A549 (cell line): ENCODE measurements around the gene HSCB. TPM values are rescaled to one million over a fixed set of nuclear protein-coding genes. Genes with fewer than 3 reads are reported as not detected.

Experiments
- ATAC-seq, 2 experiments: fragments of 200-7000 bp in 1 of 2; fragments of >200 bp in 1 of 2; cut with Nextera tagmentation in 1 of 2; cut with Tn5 transposase in 1 of 2; 3 replicates each; pipeline versions ENCODE4 v1.8.0 to v1.9.1; 2018 to 2020; ENCODE audit warnings: mild to moderate bottlenecking in 1 of 2, moderate library complexity in 1 of 2
- CTCF ChIA-PET: fragments of 300-600 bp; sonication (Branson Sonifier 250); formaldehyde crosslinking; extraction: SDS; loops from one replicate; lab custom pipeline; 2021; ENCODE audit warnings: antibody characterized with exemption, inconsistent platforms; lab: Yijun Ruan, JAX
- POLR2A ChIA-PET: fragments of 350-600 bp; formaldehyde crosslinking; extraction: SDS; loops from one replicate; lab custom pipeline; 2021; ENCODE audit warnings: antibody characterized with exemption, inconsistent platforms; lab: Yijun Ruan, JAX
- DNase-seq, 2 experiments: peaks; one replicate each; pipeline versions ENCODE4 v3.0.0 to v3.0.0-alpha.2; 2011 to 2016; ENCODE audit warnings: low read depth in 1 of 2, low spot score in 1 of 2
- FAIRE-seq: peaks from 2 replicates; lab custom pipeline; 2011; peaks lifted over from hg19 to GRCh38; lab: Jason Lieb, UNC
- H3K27ac ChIP-seq, 2 experiments: fragments of >200 bp; sonication (Bioruptor Twin); formaldehyde crosslinking; 3 replicates each; pipeline ENCODE4 v1.5.1; 2016 to 2017
- H3K4me1 ChIP-seq: fragments of >200 bp; sonication (Bioruptor Twin); formaldehyde crosslinking; 3 replicates; pipeline ENCODE4 v1.6.1; 2016
- H3K4me2 ChIP-seq: fragments of >200 bp; sonication (Bioruptor Twin); formaldehyde crosslinking; 3 replicates; pipeline ENCODE4 v1.6.1; 2016
- H3K4me3 ChIP-seq: fragments of >200 bp; sonication (Bioruptor Twin); formaldehyde crosslinking; 3 replicates; pipeline ENCODE4 v1.5.1; 2016
- H3K9me3 ChIP-seq: fragments of >200 bp; sonication (Bioruptor Twin); formaldehyde crosslinking; 3 replicates; pipeline ENCODE4 v1.6.1; 2016
- BHLHE40 ChIP-seq: IDR thresholded peaks from 2 replicates; pipeline ENCODE4 v1.6.1; 2012; ENCODE audit warnings: low read depth, low read length, inconsistent platforms
- CBX8 ChIP-seq: fragments of 200-600 bp; sonication (generic); IDR thresholded peaks from 2 replicates; pipeline ENCODE4 v1.6.1; 2016
- CEBPB ChIP-seq, 2 experiments: fragments of >200 bp in 1 of 2; sonication (Bioruptor Twin) in 1 of 2; formaldehyde crosslinking in 1 of 2; IDR thresholded peaks; 2 replicates each; pipeline ENCODE4 v1.6.1; 2012 to 2016
- EHMT2 ChIP-seq: fragments of 200-600 bp; sonication (generic); IDR thresholded peaks from 2 replicates; pipeline ENCODE4 v1.6.1; 2016; ENCODE audit warnings: antibody characterized with exemption, low read depth, mild to moderate bottlenecking, moderate library complexity
- ESRRA ChIP-seq: fragments of 150-350 bp; IDR thresholded peaks from 2 replicates; pipeline ENCODE4 v1.6.1; 2014; ENCODE audit warnings: mild to moderate bottlenecking, low read length, borderline replicate concordance
- FOSB ChIP-seq: fragments of 250-450 bp; sonication (Bioruptor Pico); IDR thresholded peaks from 2 replicates; pipeline ENCODE4 v1.5.0; 2020; ENCODE audit warnings: mild to moderate bottlenecking, moderate library complexity
- FOXS1 ChIP-seq: fragments of 250-450 bp; sonication (Bioruptor Pico); IDR thresholded peaks from 2 replicates; pipeline ENCODE4 v1.5.0; 2020; ENCODE audit warnings: mild to moderate bottlenecking, moderate library complexity
- GATA3 ChIP-seq: IDR thresholded peaks from 2 replicates; pipeline ENCODE4 v1.6.1; 2012; ENCODE audit warnings: borderline replicate concordance
- HEYL ChIP-seq: fragments of 250-450 bp; sonication (Bioruptor Pico); IDR thresholded peaks from 2 replicates; pipeline ENCODE4 v1.8.0; 2021; ENCODE audit warnings: mild to moderate bottlenecking, moderate library complexity
- HOXA7 ChIP-seq: fragments of 250-450 bp; sonication (Bioruptor Pico); IDR thresholded peaks from 2 replicates; pipeline ENCODE4 v1.5.0; 2020; ENCODE audit warnings: mild to moderate bottlenecking, moderate library complexity
- HOXB13 ChIP-seq: fragments of 250-450 bp; sonication (Bioruptor Pico); IDR thresholded peaks from 2 replicates; pipeline ENCODE4 v1.5.0; 2020; ENCODE audit warnings: low read depth, mild to moderate bottlenecking, moderate library complexity
- KDM5A ChIP-seq: fragments of 200-600 bp; sonication (generic); IDR thresholded peaks from 2 replicates; pipeline ENCODE4 v1.6.1; 2016; ENCODE audit warnings: antibody characterized with exemption, mild to moderate bottlenecking
- MAZ ChIP-seq: fragments of 150-350 bp; IDR thresholded peaks from 2 replicates; pipeline ENCODE4 v1.6.1; 2014; ENCODE audit warnings: antibody characterized with exemption, low read depth, low read length, borderline replicate concordance
- NFE2L2 ChIP-seq: fragments of 150-350 bp; conservative IDR thresholded peaks from 2 replicates; pipeline ENCODE4 v1.6.1; 2014; ENCODE audit warnings: low read length
- NR3C1 ChIP-seq: fragments of >200 bp; sonication (Bioruptor Twin); formaldehyde crosslinking; IDR thresholded peaks from 3 replicates; pipeline ENCODE4 v1.6.1; 2017
- PHF8 ChIP-seq: fragments of 200-600 bp; sonication (generic); IDR thresholded peaks from 2 replicates; pipeline ENCODE4 v1.6.1; 2016; ENCODE audit warnings: low read depth, mild to moderate bottlenecking, antibody characterized with exemption, moderate library complexity, borderline replicate concordance
- POLR2A ChIP-seq: IDR thresholded peaks from 2 replicates; pipeline ENCODE4 v1.6.1; 2012; ENCODE audit warnings: mild to moderate bottlenecking, low read length
- POLR2AphosphoS2 ChIP-seq: conservative IDR thresholded peaks from 2 replicates; pipeline ENCODE4 v1.6.1; 2012; ENCODE audit warnings: low read length, improper control_type of control experiment, inconsistent platforms
- RAD21 ChIP-seq, 2 experiments: fragments of >200 bp in 1 of 2; sonication (Bioruptor Twin) in 1 of 2; formaldehyde crosslinking in 1 of 2; IDR thresholded peaks in 1 of 2; conservative IDR thresholded peaks in 1 of 2; 2 replicates in 1 of 2; 3 replicates in 1 of 2; pipeline ENCODE4 v1.6.1; 2012 to 2018; ENCODE audit warnings: inconsistent platforms in 1 of 2
- RCOR1 ChIP-seq: fragments of 150-350 bp; IDR thresholded peaks from 2 replicates; pipeline ENCODE4 v1.6.1; 2014; ENCODE audit warnings: antibody characterized with exemption, low read length, low read depth
- RFX5 ChIP-seq: fragments of 450-650 bp; IDR thresholded peaks from 2 replicates; pipeline ENCODE4 v1.7.1; 2014; ENCODE audit warnings: antibody characterized with exemption, mild to moderate bottlenecking, moderate library complexity
- RNF2 ChIP-seq: fragments of 200-600 bp; sonication (generic); IDR thresholded peaks from 2 replicates; pipeline ENCODE4 v1.6.1; 2016; ENCODE audit warnings: low read depth, mild to moderate bottlenecking, antibody characterized with exemption, moderate library complexity, borderline replicate concordance
- TFCP2L1 ChIP-seq: fragments of 250-450 bp; sonication (Bioruptor Pico); IDR thresholded peaks from 2 replicates; pipeline ENCODE4 v1.5.0; 2021; ENCODE audit warnings: mild to moderate bottlenecking
- TP53 ChIP-seq: fragments of 250-450 bp; sonication (Bioruptor Pico); IDR thresholded peaks from 2 replicates; pipeline ENCODE4 v1.5.0; 2021; ENCODE audit warnings: mild to moderate bottlenecking, moderate library complexity
- ZC3H11A ChIP-seq: fragments of 450-650 bp; IDR thresholded peaks from 2 replicates; pipeline ENCODE4 v1.6.1; 2014; ENCODE audit warnings: antibody characterized with exemption, mild to moderate bottlenecking
- ZNF302 ChIP-seq: fragments of 250-450 bp; sonication (Bioruptor Pico); IDR thresholded peaks from 2 replicates; pipeline ENCODE4 v1.9.0; 2021; ENCODE audit warnings: inconsistent platforms, mild to moderate bottlenecking, moderate library complexity
- ZSCAN20 ChIP-seq: fragments of 250-450 bp; sonication (Bioruptor Pico); IDR thresholded peaks from 2 replicates; pipeline ENCODE4 v1.8.0; 2022; ENCODE audit warnings: mild to moderate bottlenecking, moderate library complexity
- WGBS: methylation state at CpG from one replicate; pipeline ENCODE4 v1.1.6; 2017; ENCODE audit errors: missing lambda C conversion rate; 5-methylcytosine and 5-hydroxymethylcytosine counted together
- polyA plus RNA-seq, 4 experiments: library from polyadenylated mRNA; depleted of rRNA in 3 of 4; stranded (reverse); fragments of >200 nt; fragmentation: RNase III in 1 of 4; extraction: RNeasy Plus Mini Kit Qiagen cat#74134 plus additional on column Dnase treatment in 1 of 4; gene quantifications; 2 replicates in 3 of 4; 3 replicates in 1 of 4; pipeline ENCODE4 v1.2.3, GENCODE V29; 2011 to 2017
- TF ChIP-seq, protein P1 (sequence below): fragments of >200 bp; sonication (Bioruptor Twin); formaldehyde crosslinking; IDR thresholded peaks from 3 replicates; pipeline ENCODE4 v1.6.1; 2016
- TF ChIP-seq, protein P2 (sequence below): IDR thresholded peaks from 2 replicates; pipeline ENCODE4 v1.6.1; 2012; ENCODE audit warnings: low read depth, borderline replicate concordance

Gene HSCB
- polyA plus RNA-seq, 2 of the 4 experiments (the other 2 are of a cell fraction) = 17.2 to 22.4 TPM

DNA sequence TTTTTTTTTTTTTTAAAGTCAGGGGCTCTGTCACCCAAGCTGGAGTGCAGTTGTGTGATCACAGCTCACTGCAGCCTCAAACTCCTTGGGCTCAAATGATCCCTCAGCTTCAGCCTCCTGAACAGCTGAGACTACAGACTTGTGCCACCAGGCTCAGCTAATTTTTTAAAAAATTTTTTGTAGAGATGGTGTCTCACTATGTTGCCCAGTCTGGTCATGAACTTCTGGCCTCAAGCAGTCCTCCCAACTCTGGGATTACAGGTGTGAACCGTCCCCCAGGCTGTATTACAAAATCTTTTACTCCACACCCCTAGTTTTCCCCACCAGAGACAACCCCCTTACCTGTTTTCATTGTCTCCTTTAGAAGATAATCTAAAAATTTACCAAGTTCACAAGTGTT is 32.5 kb downstream of the HSCB start:
- TF ChIP-seq, protein P1, sequence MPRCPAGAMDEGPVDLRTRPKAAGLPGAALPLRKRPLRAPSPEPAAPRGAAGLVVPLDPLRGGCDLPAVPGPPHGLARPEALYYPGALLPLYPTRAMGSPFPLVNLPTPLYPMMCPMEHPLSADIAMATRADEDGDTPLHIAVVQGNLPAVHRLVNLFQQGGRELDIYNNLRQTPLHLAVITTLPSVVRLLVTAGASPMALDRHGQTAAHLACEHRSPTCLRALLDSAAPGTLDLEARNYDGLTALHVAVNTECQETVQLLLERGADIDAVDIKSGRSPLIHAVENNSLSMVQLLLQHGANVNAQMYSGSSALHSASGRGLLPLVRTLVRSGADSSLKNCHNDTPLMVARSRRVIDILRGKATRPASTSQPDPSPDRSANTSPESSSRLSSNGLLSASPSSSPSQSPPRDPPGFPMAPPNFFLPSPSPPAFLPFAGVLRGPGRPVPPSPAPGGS = no peak
- TF ChIP-seq CBX8 (no peak), POLR2AphosphoS2 (no peak), NR3C1 (no peak), ZSCAN20 (CRISPR knock-in tag) (no peak), RNF2 (no peak), FOSB (CRISPR knock-in tag) (no peak), ZNF302 (CRISPR knock-in tag) (no peak), RFX5 (no peak), RCOR1 (no peak), POLR2A (no peak), MAZ (no peak), ESRRA (no peak), ZC3H11A (no peak), BHLHE40 (no peak), KDM5A (no peak)
- DNase-seq (no peak), FAIRE-seq (no peak), ATAC-seq (no peak)
- CTCF ChIA-PET = interaction anchor here (0.9 to 3.1 kb wide), 3 partner anchors 13 to 269 kb away, joined by 3 to 17 read pairs (median 3); no protein-coding TSS in a partner anchor
- 100% methylated on average over 1 of the region's 1 CpG for WGBS
- H3K27ac ChIP-seq = no peak overlapping the region
- H3K4me2 ChIP-seq = peak overlapping the region; percentile 77; the same call in 2 of the 3 replicates
- POLR2A ChIA-PET = no interaction called here
- H3K9me3 ChIP-seq = no peaks in the 10 kb centered on the region
- H3K4me1 ChIP-seq = no peaks in the 10 kb centered on the region
- H3K4me3 ChIP-seq = no peak overlapping the region

DNA sequence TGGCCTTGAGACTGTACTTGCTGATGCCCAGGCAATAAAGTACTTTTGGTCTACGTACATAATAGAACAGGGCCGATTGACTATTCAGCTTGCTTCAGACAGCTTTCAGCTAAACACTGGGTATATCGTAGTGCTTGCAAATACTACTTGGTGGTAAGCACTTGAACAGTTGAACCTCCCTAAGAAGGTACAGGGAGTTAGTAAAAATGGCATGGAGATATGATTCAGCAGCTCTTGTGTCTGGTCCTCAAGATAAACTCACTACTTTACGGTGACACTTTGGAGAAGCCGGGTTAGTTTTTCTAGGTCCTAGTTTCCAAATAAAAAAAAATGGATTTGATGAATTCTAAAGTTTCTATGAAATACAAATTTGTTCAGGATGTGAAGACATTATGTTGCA is 38.0 kb downstream of the HSCB start:
- ChIA-PET CTCF (no interaction called here), POLR2A (no interaction called here)
- Histone ChIP-seq H3K4me1 (peaks cover 21% of the 10 kb centered on the region), H3K4me3 (no peak overlapping the region), H3K27ac (no peak overlapping the region), H3K9me3 (no peaks in the 10 kb centered on the region), H3K4me2 (no peak overlapping the region)
- DNase-seq (no peak), FAIRE-seq (no peak), ATAC-seq (no peak)
- WGBS = 93% methylated on average over 5 of the region's 5 CpGs
- no peak for TF ChIP-seq TFCP2L1 (CRISPR knock-in tag)
- no peak for TF ChIP-seq FOXS1 (CRISPR knock-in tag)
- TF ChIP-seq, protein P2, sequence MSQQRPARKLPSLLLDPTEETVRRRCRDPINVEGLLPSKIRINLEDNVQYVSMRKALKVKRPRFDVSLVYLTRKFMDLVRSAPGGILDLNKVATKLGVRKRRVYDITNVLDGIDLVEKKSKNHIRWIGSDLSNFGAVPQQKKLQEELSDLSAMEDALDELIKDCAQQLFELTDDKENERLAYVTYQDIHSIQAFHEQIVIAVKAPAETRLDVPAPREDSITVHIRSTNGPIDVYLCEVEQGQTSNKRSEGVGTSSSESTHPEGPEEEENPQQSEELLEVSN = no peak
- no peak for TF ChIP-seq CEBPB (IDR thresholded peaks at IDR 0.05)
- no peak for TF ChIP-seq RNF2
- no peak for TF ChIP-seq BHLHE40
- no peak for TF ChIP-seq HEYL (CRISPR knock-in tag)
- no peak for TF ChIP-seq HOXA7
- no peak for TF ChIP-seq GATA3
- no peak for TF ChIP-seq RAD21 (conservative IDR thresholded peaks at IDR 0.05 in 1 of 2, IDR thresholded peaks at IDR 0.05 in 1 of 2)
- no peak for TF ChIP-seq HOXB13 (CRISPR knock-in tag)
- TF ChIP-seq MAZ = no peak
- no peak for TF ChIP-seq PHF8
- no peak for TF ChIP-seq FOSB (CRISPR knock-in tag)
- no peak for TF ChIP-seq EHMT2
- TF ChIP-seq TP53 (CRISPR knock-in tag) = no peak
- TF ChIP-seq NFE2L2 = no peak
